GM18867 (cell line): ENCODE results near the gene DNAJB6.

Source experiments
- ATAC-seq: cut with Tn5 transposase; IDR thresholded peaks from one replicate; pipeline ENCODE4 v1.9.1; 2021; ENCODE audit warnings: mild to moderate bottlenecking, moderate library complexity; ENCODE audit not compliant: unreplicated experiment

The DNAJB6 gene

DNA sequence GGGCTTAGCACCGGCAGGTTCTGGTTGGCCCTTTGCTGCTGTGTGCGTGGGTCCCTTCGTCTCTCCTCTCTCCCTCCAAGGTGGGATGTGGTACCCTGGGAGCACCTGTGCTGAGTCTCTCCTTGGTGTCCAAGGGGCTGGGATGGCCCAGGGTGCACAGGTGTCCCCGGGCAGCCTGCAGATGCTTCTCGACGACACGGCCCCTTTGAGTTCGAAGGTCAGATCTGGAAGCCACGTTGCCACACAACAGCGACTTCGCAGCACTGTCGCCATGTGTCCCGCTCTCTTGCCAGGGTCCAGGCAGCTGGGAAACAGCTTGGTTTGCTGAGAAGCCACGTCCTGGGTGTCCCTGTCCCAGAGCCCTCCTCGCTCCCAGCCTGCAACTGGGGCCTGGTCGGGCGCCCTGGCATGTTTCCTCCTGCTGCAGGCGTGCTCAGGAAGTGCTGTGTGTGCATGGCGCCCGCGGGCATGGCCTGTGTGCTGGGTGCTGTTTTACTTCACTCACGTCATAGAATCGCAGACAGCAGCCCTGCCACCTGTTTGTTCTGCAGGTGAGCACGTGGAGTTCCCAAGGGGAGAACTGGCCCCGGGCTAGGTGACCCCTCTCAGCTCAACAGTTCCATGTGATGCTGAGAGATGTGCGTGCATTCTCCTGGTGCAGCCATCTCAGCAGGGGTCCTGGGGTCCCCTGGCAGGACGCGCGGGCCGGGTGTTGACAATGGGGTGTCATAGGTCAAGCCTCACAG lies 70.9 kb downstream of the DNAJB6 start:
- no peak for ATAC-seq

DNA sequence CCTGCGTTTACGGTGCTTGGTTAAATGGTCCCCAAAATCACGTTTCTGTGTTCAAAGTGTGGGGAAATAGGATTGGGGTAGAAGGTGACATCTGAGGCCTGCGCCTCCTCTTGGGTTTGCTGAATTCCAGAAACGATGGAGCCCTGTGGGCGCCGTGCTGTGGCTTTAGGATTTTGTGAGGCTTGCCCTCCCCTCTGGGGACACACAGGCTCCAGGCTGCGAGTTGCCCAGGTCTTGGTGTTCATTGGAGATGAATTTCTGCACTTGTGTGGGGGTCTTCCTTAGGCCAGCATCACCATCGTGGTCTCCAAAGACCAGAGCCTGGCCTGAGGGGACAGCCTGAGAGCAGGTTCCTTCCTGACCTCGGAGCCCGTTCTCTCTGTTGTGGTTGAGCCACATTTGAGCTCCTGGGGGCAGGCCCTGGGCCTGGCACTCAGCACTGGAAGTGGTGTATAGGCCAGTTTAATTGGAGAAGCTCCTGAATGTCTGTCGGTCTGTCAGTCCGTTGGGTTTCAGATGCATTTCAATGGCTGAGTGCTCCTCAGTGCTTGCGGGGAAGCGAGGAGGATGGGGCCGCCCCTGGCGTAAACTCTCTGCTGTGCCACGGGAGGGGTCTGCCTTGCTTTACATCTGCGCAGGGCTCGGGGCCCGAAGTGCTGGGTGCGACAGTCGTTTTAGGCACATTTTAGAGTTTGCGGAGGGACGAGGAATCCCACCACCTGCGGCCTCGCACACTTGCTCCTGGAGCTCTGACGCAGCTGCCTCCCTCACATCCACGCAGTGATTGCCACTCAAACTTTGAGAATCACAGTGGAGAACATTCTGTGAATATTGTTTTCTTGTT lies 71.7 kb downstream of the DNAJB6 start:
- no peak for ATAC-seq

DNA sequence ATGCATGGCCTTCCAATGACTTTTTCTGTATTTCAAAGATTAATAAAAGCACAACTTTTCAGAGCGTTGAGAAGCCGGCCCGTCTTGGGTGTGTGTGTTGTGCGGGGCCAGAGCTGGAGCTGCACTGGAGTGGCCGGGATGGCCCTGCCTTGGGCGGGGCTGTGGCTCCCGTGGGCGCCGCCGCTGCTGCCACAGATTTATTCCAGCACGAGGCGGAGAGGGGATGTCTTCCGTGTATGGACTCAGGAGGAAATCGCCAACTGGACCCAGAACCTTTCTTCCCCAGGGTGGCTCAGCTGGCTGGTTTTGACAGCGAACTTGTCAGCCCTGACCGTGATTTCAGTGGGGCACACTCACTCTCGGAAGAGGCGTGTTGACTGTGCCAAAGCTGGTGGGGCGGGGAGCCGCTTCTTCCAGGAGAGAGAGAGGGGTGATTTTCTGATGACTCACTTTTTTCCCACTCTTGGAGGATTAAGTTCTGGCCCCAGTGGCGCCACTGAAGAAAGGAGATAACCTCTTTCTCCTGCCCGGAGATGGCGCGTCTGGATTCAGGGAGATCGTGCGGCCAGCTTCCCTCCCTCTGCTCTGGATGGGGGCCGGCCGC lies 72.4 kb downstream of the DNAJB6 start:
- no peak for ATAC-seq

DNA sequence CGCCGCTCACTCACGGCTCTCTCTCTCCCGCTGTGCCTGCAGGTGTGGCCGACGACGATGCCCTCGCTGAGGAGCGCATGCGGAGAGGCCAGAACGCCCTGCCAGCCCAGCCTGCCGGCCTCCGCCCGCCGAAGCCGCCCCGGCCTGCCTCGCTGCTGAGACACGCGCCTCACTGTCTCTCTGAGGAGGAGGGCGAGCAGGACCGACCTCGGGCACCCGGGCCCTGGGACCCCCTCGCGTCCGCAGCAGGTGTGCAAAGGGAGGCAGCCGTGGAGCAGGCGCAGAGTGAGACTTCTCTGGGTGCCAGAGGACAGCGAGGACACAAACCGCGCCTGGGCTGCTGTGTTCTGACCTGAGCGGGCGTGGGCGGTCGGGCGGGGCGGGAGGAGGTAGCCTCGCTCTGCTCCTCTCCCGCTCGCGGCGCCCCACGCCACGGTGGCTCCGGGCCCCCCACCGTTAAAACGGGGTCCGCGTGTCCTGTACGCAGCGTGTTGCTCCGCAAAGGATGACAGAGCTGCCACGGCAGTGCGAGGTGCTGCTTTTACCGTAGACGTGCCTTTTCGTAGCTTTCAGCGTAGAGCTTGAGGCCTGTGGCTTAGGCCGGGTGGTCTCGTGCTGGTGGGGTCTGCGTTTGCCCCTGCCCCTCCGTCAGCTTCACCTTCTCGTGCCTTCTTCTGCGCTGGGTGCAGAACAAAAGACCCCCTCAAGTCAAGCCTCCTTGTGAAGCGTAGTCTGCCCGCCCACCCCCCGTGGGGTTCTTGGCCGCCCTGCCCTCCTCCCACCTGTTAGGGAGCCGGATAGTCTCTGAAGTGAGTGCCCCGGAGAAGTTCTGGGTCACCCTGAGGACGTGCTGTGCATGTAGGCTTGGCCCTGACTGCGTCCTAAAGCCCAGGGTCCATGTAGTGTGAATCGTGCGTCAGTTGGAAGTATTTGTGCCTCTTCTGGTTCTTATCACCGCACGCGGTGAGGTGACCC lies 73.2 kb downstream of the DNAJB6 start:
- ATAC-seq = no peak

DNA sequence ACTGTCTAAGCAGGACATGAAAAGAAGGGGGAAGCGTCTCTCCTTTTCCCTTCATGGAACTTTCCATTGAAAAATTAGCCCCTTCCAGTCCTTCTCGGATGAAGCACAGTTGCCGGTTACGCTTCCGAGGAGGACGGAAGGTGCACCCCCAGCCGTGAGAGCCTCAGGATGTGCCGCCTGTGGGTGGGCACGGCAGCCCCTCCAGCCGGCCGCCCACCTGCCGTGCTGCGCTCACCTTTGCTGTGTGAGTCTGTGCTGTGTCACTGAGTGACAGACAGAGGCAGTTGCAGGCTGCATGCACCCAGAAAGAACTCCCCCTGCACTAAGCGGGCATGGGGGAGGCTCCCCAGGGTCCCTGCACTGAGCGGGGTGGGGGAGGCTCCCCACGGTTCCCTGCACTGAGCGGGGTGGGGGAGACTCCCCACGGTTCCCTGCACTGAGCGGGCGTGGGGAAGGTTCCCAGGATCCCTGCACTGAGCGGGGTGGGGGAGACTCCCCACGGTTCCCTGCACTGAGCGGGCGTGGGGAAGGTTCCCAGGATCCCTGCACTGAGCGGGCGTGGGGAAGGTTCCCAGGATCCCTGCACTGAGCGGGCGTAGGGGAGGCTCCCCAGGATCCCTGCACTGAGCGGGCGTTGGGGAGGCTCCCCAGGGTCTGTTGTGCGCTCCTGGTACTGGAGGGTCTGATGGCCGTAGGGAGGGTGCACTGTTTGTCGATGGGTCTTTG lies 74.2 kb downstream of the DNAJB6 start:
- ATAC-seq = no peak

DNA sequence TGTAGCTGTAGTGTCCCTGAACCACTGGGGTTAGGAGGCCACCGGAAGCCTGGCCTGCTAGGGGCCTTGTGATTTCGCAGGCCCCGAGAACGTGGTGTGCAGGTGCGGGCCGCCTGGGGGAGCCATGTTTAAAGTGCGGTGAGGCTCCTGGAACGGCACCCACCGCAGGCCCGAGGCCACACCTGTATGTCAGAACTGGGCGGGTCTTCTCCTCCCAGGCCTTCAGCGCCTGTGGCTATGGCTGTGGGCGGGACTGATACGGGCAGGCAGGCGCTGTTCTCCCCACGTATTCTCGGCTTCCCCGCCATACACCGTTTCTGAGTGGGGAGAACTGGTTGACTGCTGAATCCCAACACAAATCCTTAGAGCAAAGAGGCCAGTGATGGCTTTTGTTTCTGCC lies 74.8 kb downstream of the DNAJB6 start:
- no peak for ATAC-seq

DNA sequence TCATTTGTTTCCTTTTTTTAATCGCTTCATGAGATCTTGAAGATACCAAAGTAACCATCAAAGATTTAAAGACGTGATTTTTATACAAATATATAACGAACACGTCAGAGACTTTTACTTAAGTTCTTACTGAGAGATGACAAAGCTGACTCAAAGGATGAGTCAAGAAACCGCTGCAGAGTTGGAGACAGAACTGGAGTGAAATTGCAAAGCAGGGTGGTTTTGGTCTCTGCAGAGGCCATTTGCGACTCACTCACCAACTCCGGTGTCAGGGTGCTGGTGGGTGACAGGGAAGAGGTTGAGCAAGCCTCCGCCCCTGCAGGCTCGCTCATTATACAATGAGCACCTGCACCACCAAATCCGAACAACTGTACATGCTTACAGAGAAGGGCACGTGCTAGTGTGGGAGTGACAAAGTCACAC lies 75.2 kb downstream of the DNAJB6 start:
- no peak for ATAC-seq

DNA sequence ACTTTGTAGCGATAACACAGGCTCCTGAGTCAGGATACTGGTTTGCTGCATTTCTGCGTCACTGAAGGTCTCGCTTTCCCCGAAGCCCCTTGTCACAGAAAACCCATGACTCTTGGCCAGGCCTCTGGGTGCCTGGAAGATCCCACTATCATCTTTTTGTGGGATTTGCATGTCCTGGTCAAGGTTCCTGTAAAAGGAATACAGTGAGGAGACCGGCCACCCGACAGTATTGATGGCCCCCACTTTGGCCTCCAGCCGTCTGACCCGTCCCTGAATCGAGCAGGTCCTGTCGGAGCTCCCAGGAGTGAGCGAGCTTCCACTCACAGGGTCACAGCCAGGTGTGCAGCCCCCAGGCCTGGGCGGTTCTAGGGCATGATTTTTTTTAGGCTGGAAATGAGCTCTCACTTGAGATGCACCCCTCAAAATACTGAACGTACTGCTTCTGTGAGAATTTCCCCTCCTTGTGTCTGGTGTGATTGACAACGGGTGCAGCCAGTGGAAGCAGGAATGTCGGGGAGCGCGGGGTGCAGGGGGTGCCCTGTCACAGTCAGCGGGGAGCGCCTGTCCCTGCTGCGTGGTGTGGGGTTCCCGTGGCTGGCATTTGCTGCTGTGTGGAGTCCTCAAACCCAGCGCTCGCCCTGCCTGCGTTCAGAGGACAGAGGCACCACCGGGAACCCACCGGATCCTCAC lies 75.8 kb downstream of the DNAJB6 start:
- no peak for ATAC-seq

DNA sequence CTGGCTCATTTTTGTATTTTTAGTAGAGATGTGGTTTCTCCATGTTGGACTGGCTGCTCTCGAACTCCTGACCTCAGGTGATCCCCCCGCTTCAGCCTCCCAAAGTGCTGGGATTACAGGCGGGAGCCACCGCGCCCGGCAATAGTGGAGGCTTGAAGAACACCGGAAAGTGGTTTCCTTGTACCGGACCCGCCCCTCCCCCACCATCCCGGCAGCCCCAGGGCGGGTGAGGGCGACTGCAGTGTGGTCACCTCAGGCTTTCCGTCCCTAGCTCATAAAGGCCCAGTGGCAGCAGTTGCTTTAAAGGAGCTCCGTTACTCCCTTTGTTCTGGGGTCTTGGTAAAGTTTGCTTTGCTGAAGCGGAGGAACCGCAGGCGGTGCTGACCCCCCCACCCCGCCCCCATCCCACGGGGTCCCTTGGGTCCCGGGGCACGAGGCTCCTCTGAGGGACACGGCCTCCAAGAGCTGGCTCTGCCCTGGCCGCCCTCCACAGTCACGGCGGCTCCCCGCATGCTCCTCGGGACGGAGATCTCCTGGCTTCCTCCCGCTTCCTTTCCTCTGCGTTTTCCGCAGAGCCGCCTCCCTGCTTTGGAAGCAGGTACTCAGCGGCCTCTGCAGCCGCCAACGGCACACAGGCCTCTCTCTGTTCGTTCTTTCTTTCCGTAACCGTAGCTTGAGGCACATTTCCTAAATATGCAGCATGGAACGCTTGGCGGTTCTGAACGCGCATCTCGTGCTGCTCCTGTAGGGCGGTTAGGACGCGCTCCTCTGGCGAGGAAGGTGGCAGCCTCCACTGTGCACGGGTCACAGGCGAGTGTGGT lies 77.3 kb downstream of the DNAJB6 start:
- no peak for ATAC-seq

DNA sequence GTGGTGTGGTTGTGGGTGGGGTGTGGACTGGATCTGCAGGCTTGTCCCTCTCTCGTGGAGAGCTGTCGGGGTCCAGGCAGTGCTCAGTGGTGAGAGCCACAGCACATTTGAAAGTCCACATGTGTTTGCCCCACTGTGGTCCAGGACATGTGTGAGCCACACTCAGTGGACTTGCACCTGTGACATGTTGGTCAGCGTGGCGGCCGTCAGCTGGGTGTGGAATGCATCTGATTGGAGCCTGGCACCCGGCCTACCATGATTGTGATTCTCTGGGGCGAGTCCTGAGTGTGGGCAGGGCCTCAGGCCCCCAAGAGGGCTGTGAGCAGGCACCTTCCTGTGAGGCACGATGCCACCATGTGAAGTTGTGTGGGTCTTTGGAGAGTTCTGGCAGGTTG lies 77.9 kb downstream of the DNAJB6 start:
- no peak for ATAC-seq

DNA sequence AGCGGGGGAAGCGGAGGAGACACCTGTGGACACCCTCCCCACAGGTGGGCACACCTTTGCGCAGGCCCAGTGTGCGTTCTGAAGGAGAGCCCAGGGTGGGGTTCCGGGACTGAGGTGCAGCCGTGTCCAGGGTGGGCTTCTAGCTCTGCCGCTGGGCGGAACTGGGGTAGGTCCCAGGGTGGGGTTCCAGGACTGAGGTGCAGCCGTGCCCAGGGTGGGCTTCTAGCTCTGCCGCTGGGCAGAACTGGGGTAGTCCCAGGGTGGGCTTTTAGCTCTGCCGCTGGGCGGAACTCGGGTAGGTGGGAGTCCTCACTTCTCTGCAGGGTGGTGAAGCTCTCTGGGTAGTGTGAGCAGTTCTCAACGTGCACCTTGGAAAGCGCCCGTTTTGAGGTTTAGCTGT lies 78.7 kb downstream of the DNAJB6 start:
- no peak for ATAC-seq

DNA sequence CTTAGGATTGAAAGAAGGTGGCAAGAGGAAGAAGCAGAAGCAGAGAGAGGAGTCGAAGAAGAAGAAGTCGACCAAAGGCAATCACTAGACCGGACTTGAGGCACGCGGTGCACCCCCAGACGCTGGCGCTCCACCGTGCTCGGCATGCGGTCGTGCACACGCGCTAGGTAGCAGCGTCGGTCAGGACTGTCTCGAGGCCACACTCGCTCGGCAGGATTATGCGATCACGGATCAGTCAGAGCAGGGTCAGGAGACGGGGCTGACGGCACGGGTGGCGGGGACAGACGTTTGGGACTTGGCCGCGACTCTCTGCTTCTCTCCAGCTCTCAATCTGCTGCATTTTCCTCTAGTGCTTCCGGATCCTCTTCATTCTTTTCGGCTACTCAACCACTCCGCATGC lies 79.2 kb downstream of the DNAJB6 start:
- no peak for ATAC-seq

DNA sequence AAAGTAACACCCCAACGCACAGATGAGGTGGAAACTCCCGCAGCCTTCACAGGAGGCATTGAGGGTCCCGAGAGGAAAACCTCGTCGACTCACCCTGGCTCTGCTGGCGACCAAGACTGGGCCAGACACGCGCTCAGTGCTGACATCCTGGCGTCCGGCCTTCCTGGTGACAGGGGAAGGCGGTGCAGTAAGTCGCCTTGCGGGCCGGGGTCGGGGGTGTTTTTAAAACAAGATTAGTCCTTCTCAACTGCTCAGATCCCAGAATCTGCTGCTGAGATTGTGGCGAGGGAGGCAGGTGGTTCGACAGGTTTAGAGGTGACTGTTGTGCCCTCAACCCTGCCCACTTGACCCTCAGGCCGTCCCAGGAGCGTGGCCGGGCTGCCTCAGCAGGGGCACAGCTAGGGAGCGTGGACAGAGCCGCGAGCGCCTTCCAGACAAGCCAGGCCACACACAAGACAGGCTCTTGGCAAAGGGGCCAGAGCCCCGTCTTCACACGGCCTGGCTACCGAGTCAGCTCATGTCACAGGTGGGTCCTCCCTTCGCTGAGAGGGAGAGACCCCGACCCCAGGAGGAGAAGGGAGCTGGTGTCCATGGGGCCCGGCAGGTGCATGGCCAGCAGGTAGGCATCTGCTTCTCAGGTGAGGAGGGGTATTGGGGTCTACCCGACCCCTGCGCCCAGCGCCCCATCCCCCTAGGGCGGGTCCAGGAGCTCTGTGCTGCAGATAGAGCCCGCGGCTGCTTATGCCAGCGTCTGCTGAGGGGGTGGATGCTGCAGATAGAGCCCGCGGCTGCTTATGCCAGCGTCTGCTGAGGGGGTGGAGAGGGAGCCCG lies 81.6 kb downstream of the DNAJB6 start:
- ATAC-seq = no peak

DNA sequence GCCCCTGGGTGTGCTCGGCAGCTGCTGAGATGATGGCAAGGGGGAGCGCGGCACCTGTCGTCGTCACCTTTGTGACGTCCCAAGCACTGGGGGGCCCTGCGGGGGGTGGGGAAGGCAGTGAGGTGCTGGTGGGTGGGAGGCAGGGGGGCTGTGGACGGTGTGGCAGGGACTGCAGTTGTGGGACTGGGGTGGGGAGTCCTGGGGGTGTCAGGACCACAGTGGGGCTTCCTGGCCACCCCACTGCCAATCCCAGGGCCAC lies 82.2 kb downstream of the DNAJB6 start:
- no peak for ATAC-seq

DNA sequence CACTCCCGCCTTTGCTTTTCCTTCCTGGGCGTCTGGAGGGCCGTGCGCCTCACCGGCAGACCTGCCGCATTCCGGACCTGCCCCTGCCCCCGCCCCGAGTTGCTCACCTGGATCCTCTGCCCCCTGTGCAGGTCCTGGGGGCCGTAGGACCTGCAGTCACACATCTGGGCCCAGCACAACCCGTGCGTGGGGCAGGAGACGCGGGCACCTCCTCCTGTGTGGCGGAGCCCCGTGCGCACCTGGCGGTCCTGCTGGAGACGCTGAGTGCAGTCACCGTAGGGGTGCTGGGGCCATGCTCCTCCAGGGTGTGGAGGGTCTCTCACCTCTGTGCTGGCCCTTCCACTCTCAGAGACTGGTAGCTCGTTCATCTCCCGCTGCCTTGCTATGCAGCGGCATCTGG lies 85.5 kb downstream of the DNAJB6 start:
- no peak for ATAC-seq

DNA sequence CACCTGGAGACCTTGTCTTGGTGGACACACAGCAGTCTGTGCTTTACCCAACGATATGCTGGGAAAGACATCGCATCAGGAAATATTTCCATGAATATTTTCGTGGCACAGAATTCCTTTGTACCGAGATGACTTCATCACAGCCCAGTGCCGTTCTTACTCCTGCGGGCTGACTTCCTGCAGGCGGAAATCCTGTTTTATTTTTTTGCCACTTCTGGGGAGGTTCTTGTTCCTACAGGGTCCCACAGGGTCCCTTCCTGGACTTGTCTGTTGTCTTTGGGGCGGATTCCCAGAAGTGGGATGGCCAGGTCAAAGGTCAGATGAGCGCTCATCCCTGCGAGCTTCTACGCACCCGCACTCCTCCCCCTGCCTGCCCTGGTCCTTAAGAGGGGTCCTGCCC lies 86.5 kb downstream of the DNAJB6 start:
- ATAC-seq = no peak

DNA sequence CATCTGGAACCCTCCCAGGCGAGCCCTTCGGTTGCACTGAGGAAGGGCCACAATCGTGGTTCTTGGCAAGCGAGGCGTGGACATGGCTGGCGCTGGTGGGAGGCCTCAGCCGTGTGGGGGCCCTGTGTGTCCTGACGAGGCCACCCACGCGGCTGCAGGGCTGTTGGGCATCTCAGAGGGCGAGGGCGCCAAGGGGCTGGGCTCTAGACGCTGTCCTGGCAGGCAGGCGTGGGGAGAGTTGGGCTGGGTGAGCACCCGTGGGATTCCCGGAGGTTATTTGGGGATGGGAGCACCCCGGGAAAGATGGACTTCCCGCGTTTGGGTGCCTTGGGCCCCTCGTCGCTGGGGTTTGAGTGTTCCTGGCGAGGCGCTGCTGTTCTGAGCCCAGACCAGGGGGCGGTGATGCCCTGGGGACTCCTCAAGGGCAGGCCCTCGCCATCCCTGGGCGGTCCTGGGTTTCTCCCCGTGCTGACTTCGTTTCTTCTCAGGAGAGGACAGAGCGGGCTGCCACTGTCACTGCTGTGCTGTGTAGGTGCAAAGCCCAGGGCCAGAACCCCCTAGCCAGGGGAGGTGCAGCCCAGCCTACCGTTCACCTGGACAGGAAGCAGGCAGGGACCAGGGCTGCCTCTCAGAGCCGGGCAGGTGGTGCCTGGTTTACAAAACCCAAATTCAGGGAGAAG lies 87.2 kb downstream of the DNAJB6 start:
- ATAC-seq = no peak
